Neuron (in vitro differentiated cells): Measurements from ENCODE around the gene TMEM131L.
A peak's percentile ranks its signal among the peaks of the same experiment; 100 is the strongest.
"Not testable (repeated sequence)": the region's sequence is repeated elsewhere in the genome, so short reads cannot be mapped to it uniquely, and the experiment has no call there.

Experiments
- H2AFZ ChIP-seq: one replicate; pipeline ENCODE4 v1.6.1; 2013; ENCODE audit warnings: low read depth, mild to moderate bottlenecking, inconsistent platforms, low read length, moderate library complexity
- H3K27me3 ChIP-seq: one replicate; pipeline ENCODE4 v1.6.1; 2013; ENCODE audit warnings: low read length; ENCODE audit not compliant: insufficient read depth
- H3K36me3 ChIP-seq: one replicate; pipeline ENCODE4 v1.6.1; 2013; ENCODE audit warnings: low read length; ENCODE audit not compliant: insufficient read depth
- H3K4me1 ChIP-seq: one replicate; pipeline ENCODE4 v1.6.1; 2013; ENCODE audit warnings: low read length; ENCODE audit not compliant: insufficient read depth
- H3K4me3 ChIP-seq: 2 replicates; pipeline ENCODE4 v1.5.1; 2013; ENCODE audit warnings: mild to moderate bottlenecking, low read length, moderate library complexity
- H3K9me3 ChIP-seq: one replicate; pipeline ENCODE4 v1.6.1; 2013; ENCODE audit warnings: low read length

Gene TMEM131L

GRCh38 chr4:153466081-153466948 lies at the start of gene TMEM131L:
TSS of gene TMEM131L (plus strand) at chr4:153466360. CDS start at chr4:153466398, 38 bp downstream.
- Histone ChIP-seq H2AFZ (peak within 1 kb of the TSS; percentile 83), H3K27me3 (no peaks in the 10 kb centered on the region), H3K4me1 (peaks cover 23% of the 10 kb centered on the region), H3K9me3 (peaks cover 3% of the 10 kb centered on the region), H3K36me3 (peaks cover 7% of the 10 kb centered on the region), H3K4me3 (peak within 1 kb of the TSS; percentile 63)

DNA sequence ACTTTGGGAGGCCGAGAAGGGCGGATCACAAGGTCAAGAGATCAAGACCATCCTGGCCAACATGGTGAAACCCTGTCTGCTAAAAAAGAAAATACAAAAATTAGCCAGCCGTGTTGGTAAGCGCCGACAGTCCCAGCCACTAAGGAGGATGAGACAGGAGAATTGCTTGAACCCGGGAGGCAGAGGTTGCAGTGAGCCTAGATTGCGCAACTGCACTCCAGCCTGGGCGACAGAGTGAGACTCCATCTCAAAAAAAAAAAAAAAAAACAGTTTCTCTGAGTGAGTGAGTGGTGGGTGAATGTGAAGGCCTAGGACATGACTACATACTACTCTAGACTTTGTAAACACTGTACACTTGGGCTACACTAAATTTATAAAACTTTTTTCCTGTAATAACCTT lies 49.7 kb upstream of the TMEM131L start:
- H3K27me3 ChIP-seq, H3K36me3 ChIP-seq, H3K9me3 ChIP-seq, H2AFZ ChIP-seq, H3K4me1 ChIP-seq, H3K4me3 ChIP-seq: not testable (repeated sequence)

DNA sequence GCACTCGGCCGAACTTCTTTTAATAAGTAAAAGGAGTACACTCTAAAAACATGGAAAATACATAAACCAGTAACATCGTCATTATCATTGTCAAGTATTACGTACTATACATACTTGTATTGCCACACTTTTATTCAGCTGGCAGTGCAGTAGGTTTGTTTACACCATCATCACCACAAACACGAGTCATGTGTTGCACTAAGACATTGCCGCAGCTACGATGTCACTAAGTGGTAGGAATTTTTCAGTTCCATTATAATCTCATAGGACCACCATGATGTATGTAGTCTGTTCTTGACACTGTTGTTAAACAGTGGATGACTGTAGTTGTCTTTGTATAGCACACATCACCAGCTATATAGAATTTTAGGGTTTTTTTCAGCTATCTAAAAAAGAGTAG lies 48.0 kb upstream of the TMEM131L start:
- Histone ChIP-seq H3K4me1 (no peaks in the 10 kb centered on the region), H3K36me3 (peaks cover 5% of the 10 kb centered on the region), H3K9me3 (no peaks in the 10 kb centered on the region), H3K27me3 (no peaks in the 10 kb centered on the region), H3K4me3 (no peak overlapping the region), H2AFZ (no peak overlapping the region)

- H2AFZ ChIP-seq, result no peak overlapping the region
- H3K4me1 ChIP-seq, result no peaks in the 10 kb centered on the region
These were observed 47.6 kb upstream of the TMEM131L start for GRCh38 chr4:153418558-153418957.

GRCh38 chr4:153419029-153419428 lies 47.1 kb upstream of the TMEM131L start:
- Histone ChIP-seq H3K9me3 (no peaks in the 10 kb centered on the region), H2AFZ (no peak overlapping the region), H3K27me3 (no peaks in the 10 kb centered on the region), H3K36me3 (peaks cover 3% of the 10 kb centered on the region), H3K4me1 (no peaks in the 10 kb centered on the region), H3K4me3 (no peak overlapping the region)

More at GRCh38 chr4:153418558-153418957, 47.6 kb upstream of the TMEM131L start:
- Histone ChIP-seq H3K4me3 (no peak overlapping the region), H3K9me3 (no peaks in the 10 kb centered on the region), H3K27me3 (no peaks in the 10 kb centered on the region), H3K36me3 (peaks cover 3% of the 10 kb centered on the region)

GRCh38 chr4:153419673-153420278 lies 46.4 kb upstream of the TMEM131L start:
- H3K4me1 ChIP-seq, result no peaks in the 10 kb centered on the region
- H3K27me3 ChIP-seq, result no peaks in the 10 kb centered on the region
- H2AFZ ChIP-seq, result no peak overlapping the region
- H3K36me3 ChIP-seq, result peaks cover 3% of the 10 kb centered on the region
- H3K9me3 ChIP-seq, result no peaks in the 10 kb centered on the region
- H3K4me3 ChIP-seq, result no peak overlapping the region

DNA sequence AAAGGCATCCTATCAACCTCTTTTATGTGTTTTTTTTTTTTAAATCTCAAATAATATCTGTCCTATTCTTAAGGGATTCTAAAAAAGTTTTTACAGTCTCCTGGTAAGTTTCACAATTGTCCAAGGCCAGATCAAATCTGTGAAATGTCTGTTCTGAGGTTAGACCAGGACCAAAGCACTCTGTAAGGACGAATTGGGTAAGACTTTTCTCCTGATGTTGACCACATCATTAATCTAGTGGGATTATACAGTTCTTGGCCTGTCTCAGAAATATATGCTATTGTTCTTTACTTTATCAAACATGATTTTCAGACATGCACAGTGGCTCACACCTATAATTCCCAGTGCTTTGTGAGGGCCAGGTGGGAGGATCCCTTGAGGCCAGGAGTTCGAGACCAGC lies 45.8 kb upstream of the TMEM131L start:
- H3K9me3 ChIP-seq, result no peaks in the 10 kb centered on the region
- no peak overlapping the region for H3K4me3 ChIP-seq

GRCh38 chr4:153421941-153422340 lies 44.2 kb upstream of the TMEM131L start:
- no peak overlapping the region for H2AFZ ChIP-seq
- no peaks in the 10 kb centered on the region for H3K9me3 ChIP-seq
- H3K27me3 ChIP-seq, result no peaks in the 10 kb centered on the region
- H3K4me3 ChIP-seq, result no peak overlapping the region
- no peaks in the 10 kb centered on the region for H3K4me1 ChIP-seq
- no peaks in the 10 kb centered on the region for H3K36me3 ChIP-seq

More for the DNA sequence above, 45.8 kb upstream of the TMEM131L start:
- Histone ChIP-seq H3K27me3 (no peaks in the 10 kb centered on the region), H3K4me1 (no peaks in the 10 kb centered on the region), H3K36me3 (peaks cover 2% of the 10 kb centered on the region), H2AFZ (no peak overlapping the region)

DNA sequence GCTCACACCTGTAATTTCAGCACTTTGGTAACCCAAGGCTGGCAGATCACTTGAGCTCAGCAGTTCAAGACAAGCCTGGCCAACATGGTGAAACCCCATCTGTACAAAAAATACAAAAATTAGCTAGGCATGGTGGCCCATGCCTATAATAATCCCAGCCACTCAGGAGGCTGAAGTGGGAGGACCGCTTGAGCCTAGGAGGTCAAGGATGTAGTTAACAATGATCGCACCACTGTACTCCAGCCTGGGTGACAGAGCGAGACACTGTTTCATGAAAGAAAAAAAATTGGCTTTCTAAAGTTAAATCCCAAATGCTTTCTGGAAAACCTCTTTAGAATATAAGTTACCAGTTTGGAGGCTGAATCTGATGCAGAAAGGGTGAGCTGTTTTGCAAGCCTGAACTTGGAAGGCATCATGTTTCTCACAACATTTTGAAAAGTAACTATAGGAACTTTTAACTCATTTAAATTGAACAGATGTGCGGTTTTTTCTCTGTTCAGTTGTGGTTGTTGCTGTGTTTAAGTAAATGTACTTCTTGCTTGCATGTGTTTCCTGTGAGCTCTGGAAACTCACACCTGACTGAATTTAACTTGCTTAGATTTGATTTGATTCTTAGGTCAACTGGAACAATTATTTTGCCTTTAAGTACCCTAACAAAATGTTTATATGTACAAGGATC lies 39.8 kb upstream of the TMEM131L start:
- H3K36me3 ChIP-seq, result no peaks in the 10 kb centered on the region
- no peaks in the 10 kb centered on the region for H3K27me3 ChIP-seq

DNA sequence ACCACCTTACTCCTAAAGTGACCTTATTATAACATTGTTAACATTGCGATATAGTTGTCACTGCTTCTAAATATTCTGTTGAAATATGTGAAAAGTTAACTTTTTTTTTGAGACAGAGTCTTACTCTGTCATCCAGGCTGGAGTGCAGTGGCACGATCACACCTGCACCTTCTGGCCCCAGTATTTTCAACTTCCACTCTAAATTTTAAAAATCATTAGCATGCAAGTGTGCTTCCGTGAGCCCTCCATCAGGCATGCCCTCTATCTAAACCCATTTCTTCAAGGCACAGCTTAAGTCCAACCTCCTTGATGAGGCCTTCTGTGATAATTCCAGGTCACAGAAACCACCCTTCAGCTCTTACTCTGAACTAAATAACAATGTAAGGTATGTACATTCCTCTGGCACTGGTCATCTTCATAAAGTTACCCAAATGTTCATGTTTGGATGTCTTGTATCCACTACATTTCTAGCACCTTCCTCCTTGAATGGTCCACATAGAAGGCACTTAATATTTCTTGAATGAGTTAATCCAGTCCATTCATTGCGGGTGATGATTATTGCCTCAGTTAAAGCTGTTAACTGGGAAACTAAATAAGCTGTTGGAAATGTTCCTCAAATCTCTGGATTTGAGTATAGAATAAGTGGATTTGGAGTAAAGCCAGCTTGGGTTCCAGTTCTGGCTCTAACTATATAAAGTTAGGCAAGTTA lies 38.6 kb upstream of the TMEM131L start:
- Histone ChIP-seq H3K27me3 (no peaks in the 10 kb centered on the region), H3K4me1 (no peaks in the 10 kb centered on the region), H3K36me3 (no peaks in the 10 kb centered on the region), H2AFZ (no peak overlapping the region), H3K4me3 (no peak overlapping the region), H3K9me3 (no peaks in the 10 kb centered on the region)

More for the DNA sequence above, 39.8 kb upstream of the TMEM131L start:
- Histone ChIP-seq H3K4me3 (no peak overlapping the region), H3K9me3 (no peaks in the 10 kb centered on the region), H3K4me1 (no peaks in the 10 kb centered on the region), H2AFZ (no peak overlapping the region)

DNA sequence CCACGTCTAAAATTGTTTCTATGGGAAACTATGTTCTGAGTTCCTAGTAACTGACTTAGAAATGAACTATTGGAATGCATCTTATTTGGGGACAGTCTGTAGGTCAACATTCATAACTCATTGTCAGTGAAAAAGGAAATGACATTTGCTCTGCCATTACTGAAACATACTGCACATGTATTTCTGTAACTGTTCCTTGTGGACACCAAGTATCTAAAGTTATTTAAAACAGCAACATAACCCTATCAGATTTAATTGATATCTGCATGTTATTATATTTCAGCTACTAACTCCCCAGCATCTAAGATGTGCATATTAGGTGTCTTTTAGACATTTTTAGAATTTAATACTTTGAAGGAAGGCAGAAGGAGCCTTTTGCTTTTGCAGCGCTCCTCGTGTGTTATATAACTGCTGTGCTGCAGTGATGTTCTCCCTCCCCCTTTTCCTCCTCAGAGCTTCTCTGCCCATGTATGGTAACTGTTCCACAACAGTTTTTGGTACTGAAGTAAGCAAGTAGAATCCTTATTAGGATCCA lies 37.2 kb upstream of the TMEM131L start:
- Histone ChIP-seq H3K36me3 (no peaks in the 10 kb centered on the region), H3K9me3 (no peaks in the 10 kb centered on the region), H2AFZ (no peak overlapping the region), H3K4me3 (no peak overlapping the region), H3K27me3 (no peaks in the 10 kb centered on the region), H3K4me1 (no peaks in the 10 kb centered on the region)

DNA sequence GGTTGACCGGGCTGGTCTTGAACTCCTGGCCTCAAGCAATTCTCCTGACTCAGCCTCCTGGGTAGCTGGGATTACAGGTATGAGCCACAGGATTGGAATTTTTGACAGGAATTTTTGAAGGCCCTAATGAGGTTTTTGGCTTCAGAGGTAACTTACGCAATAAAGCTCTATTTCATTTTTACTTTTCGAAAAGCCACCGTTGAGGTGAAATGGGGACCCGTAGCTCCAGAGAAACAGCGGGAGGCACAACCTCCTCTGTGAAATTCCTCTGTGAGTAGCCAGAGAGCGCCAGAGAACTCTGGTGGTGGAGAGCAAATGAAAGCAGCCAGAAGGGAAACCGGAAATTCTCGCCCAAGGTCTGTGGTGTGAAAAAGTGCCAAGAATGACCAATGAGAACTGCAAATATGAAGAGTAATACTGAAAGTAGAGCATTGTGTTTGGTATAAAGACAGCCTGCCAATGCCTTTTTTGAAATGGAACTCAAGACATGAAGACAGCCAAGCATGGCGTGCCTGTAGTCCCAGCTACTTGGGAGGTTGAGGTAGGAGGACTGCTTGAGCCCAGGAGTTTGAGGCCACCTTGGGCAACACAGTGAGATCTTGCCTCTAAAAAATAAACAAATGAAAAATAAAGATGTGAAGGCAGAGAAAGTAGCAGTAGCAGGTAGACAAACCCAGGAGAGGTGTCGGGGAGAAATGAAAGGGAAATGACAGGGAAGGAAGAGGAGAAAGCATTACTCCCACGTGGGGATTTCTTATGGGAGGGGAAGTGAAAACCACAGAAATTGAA lies 33.0 kb upstream of the TMEM131L start:
- no peak overlapping the region for H3K4me3 ChIP-seq
- H3K9me3 ChIP-seq, result no peaks in the 10 kb centered on the region
- H3K36me3 ChIP-seq, result no peaks in the 10 kb centered on the region
- no peak overlapping the region for H2AFZ ChIP-seq
- H3K27me3 ChIP-seq, result no peaks in the 10 kb centered on the region
- no peaks in the 10 kb centered on the region for H3K4me1 ChIP-seq
